DND-41 (cell line): ENCODE results near the gene PLPP3.

Experiments used
- EZH2 ChIP-seq: IDR thresholded peaks from 3 replicates; pipeline ENCODE4 v1.6.1; 2012; ENCODE audit warnings: borderline replicate concordance, low read depth, mild to moderate bottlenecking, moderate library complexity, low read length, inconsistent platforms; ENCODE audit not compliant: severe bottlenecking
- TF ChIP-seq, protein P1 (sequence below): IDR thresholded peaks from 2 replicates; pipeline ENCODE4 v1.5.1; 2012; ENCODE audit warnings: borderline replicate concordance, low read length, moderate library complexity, mild to moderate bottlenecking; ENCODE audit not compliant: poor library complexity, severe bottlenecking; ENCODE audit errors: extremely low read depth

DNA sequence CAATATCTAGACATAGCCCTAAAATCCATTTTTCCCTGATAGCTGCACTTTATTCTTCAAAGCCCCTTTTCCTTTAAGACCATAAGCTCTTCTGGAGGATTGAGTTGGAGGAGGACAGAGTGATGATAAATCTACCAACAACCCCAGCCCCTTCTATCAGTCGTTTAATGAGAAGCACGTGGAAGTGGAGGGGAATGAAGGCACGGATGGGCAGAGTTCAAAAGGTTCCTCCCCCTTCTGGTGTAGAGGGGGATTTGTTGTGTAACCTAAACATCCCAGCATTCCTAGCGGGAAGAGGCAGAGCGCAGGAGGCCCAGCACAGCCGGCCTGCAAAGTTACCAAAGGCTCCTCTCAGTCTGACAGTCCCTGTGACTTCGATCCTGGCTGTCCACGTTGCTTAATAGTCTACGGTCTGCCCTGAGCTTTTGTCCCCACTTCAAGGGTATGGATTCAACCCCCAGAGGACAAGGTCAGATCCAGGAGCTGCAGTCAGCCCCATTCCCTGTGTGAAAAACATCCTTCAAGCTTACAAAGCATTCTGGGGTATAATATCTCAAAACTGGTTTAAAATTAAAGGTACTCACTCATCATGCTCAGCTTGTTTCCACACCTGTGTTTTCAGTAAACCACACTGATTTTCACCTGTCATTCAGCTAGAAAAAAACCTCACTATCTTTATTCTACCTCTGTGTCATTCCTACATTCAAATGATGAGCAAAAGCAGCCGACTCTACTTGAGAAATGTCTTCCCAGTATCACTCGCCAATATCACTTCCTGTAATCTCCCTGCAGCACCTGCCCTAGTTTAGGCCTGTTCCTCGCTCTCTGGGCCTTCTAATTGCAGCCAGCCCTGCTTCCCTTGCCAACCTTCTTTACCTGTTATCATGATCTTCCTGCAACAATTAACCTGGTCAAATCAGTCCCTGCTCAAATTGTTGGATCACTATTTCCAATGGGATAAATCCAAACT lies 117.9 kb downstream of the PLPP3 start:
- TF ChIP-seq, protein P1, sequence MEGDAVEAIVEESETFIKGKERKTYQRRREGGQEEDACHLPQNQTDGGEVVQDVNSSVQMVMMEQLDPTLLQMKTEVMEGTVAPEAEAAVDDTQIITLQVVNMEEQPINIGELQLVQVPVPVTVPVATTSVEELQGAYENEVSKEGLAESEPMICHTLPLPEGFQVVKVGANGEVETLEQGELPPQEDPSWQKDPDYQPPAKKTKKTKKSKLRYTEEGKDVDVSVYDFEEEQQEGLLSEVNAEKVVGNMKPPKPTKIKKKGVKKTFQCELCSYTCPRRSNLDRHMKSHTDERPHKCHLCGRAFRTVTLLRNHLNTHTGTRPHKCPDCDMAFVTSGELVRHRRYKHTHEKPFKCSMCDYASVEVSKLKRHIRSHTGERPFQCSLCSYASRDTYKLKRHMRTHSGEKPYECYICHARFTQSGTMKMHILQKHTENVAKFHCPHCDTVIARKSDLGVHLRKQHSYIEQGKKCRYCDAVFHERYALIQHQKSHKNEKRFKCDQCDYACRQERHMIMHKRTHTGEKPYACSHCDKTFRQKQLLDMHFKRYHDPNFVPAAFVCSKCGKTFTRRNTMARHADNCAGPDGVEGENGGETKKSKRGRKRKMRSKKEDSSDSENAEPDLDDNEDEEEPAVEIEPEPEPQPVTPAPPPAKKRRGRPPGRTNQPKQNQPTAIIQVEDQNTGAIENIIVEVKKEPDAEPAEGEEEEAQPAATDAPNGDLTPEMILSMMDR, result no peak
- TF ChIP-seq EZH2, result no peak
